Stimulated activated CD4-positive, alpha-beta T cell treated with anti-CD3 and anti-CD28 coated beads, Interleukin-2, amount 100 ng/mL, for 24 hours (primary cell): ENCODE results near the gene FLNC.

Experiments
- DNase-seq, 2 donors: peaks; one replicate each; pipeline ENCODE4 v3.0.0-alpha.2; 2020

The FLNC gene, protein sequence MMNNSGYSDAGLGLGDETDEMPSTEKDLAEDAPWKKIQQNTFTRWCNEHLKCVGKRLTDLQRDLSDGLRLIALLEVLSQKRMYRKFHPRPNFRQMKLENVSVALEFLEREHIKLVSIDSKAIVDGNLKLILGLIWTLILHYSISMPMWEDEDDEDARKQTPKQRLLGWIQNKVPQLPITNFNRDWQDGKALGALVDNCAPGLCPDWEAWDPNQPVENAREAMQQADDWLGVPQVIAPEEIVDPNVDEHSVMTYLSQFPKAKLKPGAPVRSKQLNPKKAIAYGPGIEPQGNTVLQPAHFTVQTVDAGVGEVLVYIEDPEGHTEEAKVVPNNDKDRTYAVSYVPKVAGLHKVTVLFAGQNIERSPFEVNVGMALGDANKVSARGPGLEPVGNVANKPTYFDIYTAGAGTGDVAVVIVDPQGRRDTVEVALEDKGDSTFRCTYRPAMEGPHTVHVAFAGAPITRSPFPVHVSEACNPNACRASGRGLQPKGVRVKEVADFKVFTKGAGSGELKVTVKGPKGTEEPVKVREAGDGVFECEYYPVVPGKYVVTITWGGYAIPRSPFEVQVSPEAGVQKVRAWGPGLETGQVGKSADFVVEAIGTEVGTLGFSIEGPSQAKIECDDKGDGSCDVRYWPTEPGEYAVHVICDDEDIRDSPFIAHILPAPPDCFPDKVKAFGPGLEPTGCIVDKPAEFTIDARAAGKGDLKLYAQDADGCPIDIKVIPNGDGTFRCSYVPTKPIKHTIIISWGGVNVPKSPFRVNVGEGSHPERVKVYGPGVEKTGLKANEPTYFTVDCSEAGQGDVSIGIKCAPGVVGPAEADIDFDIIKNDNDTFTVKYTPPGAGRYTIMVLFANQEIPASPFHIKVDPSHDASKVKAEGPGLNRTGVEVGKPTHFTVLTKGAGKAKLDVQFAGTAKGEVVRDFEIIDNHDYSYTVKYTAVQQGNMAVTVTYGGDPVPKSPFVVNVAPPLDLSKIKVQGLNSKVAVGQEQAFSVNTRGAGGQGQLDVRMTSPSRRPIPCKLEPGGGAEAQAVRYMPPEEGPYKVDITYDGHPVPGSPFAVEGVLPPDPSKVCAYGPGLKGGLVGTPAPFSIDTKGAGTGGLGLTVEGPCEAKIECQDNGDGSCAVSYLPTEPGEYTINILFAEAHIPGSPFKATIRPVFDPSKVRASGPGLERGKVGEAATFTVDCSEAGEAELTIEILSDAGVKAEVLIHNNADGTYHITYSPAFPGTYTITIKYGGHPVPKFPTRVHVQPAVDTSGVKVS (N-terminal part only)

GRCh38 chr7:128830231-128831177 lies at the start of gene FLNC:
TSS of gene FLNC (plus strand) at chr7:128830406. CDS start at chr7:128830638, 232 bp downstream.
- DNase-seq = peak; percentile 35 to 45

GRCh38 chr7:128781126-128781525 lies 49.1 kb upstream of the FLNC start:
- DNase-seq = no peak

DNA sequence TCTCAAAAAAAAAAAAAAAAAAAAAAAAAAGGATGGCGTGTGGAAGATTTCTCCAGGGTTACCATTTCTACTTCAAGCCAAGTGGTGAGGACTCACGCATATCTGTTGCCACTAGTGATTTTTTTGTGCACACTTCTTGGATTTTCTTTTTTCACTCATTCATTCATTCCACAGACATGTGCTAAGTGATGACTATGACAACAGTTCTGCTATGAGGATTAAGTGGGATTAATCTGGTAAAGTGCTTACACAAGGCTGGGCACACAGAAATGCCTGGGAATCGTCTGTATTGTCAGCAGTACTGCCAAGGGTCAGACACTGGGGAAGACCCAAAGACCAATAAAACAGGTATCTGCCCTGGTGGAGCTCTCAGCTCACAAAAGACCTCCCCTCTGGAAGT lies 48.4 kb upstream of the FLNC start:
- DNase-seq = no peak

- peak in 1 of 2 donors; percentile 32 for DNase-seq
Measured at GRCh38 chr7:128783143-128783861, 46.9 kb upstream of the FLNC start.

- no peak for DNase-seq
Measured at GRCh38 chr7:128785738-128786137, 44.5 kb upstream of the FLNC start.

GRCh38 chr7:128788446-128789412 lies 41.5 kb upstream of the FLNC start:
- no peak for DNase-seq

GRCh38 chr7:128790315-128791041 lies 39.7 kb upstream of the FLNC start:
- DNase-seq = no peak

DNA sequence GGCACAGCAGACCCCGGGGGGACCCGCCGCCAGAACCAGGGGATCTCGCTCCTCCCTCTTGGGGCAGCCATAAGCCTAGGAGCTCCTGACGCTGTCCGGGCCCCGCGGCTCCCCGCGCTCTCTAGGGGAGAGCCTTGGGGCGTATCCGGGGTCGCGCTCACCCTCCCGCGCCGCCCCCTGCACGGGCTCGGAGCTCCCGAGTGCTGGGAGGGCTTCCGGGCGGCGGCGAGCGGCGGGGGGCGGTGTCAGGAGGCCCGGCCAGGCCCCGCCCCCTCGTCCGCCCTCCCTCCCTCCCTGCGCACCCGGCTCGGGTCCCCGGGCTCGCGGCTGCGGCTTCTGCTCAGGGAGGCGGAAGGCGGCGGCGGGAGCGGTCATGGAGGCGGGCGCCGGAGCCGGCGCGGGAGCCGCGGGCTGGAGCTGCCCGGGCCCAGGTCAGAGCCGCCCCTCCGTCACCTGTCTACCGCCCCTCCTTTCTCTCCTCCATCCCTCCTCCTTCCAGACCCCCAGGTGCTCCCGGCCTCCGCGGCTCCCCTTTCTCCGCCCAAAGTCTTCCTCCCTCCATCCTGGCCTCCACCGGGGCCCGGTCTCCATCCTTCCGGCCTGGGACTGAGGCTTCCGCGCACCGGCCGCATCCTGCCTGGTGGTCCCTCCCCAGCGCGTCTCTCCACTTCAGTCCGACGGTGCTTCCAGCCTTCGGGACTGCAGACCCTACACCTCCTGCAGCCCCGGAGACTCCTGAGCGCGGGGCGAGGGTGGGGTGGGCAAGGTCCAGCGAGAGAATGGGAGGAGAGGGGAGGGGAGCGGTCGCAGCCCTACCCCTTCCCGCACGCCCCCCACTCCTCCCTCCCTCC lies 38.9 kb upstream of the FLNC start, which contains the start of gene CCDC136:
Gene CCDC136, plus strand, starts transcription at position 848 of the 851 bp plus-strand sequence. CDS start 444 bp downstream, outside the sequence.
- peak; percentile 76 to 85 for DNase-seq

DNA sequence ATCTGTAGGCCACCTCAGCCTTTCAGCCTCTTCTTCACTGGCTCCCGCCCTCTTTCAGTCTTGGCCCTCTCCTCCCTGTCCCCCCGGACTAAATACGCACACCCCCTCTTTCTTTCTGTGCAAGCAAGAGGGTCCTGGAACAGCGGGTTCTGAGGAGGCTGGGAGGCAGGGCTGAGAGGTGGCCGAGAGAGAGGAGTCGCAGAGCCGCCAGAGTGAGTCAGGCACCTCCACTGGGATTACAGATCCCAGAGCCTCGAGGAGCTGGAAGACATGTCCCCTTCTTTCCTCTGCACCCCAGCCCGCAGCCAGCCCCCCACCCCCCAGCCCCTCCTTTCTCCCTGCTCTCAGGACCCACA lies 38.3 kb upstream of the FLNC start:
- DNase-seq = no peak

DNA sequence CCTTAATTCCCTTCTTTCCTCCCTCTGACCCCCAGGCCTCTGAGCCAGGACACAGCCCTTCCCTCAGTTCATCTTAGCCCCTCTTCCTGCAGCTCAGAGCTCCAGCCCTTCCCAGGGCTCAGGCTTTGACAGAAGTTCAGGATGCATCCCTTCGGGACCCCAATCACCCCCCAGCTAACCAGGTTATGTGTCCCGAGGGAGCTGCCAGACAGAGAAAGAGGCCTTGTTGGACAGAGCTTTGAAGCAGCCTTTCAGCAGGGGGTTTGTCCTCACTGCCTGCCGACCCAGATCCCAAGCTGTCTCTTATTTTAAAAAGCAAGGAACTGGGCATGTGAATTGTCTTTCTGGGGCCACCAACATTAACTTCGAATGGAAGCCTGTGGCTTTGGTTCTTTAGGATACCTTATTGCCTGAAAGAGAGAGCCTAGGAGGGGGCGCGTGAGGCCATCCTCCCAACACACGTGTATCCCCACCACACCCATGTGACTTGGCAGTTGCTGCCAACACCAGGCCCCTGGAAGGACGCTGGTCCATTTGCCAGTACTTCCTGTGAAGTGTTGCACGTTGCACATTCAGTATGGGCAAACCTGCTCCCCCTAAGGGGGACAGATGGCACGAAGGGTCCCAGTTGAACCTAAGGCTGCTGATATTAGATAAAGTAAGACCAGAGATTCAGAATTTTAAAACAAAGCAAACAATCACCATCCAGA lies 37.6 kb upstream of the FLNC start:
- DNase-seq = no peak

GRCh38 chr7:128793181-128793547 lies 37.0 kb upstream of the FLNC start:
- no peak for DNase-seq

DNA sequence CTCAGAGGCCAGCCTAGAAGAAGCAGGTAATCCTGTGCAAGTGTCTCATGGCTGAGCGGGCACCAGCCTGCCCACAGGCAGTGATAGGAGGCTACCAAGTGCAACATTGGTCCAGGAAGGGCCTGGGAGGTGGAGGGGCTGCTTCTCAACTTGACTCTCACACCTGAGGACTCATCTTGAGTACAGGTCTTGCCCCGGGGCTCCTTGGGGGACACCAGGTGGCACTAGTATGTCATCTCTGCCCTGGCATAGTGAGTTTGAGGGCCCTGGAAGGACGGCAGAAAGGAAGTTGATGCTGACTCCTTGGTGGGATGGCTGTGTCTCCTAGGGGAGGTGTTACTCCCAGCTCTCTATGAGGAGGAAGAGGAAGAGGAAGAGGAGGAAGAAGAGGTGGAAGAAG lies 36.2 kb upstream of the FLNC start:
- DNase-seq = peak in 1 of 2 donors; percentile 16

GRCh38 chr7:128794436-128794835 lies 35.8 kb upstream of the FLNC start:
- DNase-seq = no peak

GRCh38 chr7:128795129-128795528 lies 35.1 kb upstream of the FLNC start:
- DNase-seq = no peak

DNA sequence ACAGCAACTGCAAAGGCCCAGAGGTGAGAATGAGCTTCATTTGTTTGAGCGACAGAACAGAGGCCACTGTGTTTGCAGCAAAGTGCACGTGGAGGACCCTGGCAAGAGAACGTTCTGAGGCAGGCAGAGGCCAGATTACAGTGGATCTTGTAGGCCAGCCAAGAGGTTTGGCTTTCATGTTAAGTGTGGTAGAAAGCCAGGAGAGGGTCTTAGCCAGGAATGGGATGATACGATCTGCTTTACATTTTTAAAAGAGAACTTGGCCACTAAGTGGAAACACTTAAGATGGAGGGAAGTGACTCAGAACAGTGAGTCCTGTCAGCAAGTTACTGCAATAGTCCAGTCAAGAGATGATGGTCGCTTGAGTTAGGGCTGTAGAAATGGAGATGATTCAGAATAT lies 33.9 kb upstream of the FLNC start:
- no peak for DNase-seq

- no peak for DNase-seq
Measured at GRCh38 chr7:128799451-128799850, 30.8 kb upstream of the FLNC start.

GRCh38 chr7:128800567-128800966 lies 29.6 kb upstream of the FLNC start:
- no peak for DNase-seq

DNA sequence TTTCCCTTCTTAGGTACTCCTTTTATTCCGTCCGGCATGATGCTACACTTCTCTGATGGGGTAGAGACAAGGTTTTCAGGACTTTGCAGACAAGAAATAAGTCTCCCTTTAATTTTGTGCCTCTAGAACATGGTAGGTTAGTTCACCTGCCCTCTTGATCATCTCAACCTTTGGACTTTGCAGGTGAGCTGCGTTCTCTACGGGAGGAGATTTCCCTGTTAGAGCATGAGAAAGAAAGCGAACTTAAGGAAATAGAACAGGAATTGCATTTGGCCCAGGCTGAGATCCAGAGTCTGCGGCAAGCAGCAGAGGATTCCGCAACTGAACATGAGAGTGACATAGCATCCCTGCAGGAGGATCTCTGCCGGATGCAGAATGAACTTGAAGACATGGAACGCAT lies 29.2 kb upstream of the FLNC start:
- DNase-seq = no peak
